WTC11 (cell line): Measurements from ENCODE around the gene SGF29. TPM values are rescaled to one million over a fixed set of nuclear protein-coding genes. Genes with fewer than 3 reads are reported as not detected.

ENCODE experiments used
- ATAC-seq: fragments of 200-7000 bp; cut with Tn5 transposase; 2 replicates; pipeline ENCODE4 v1.10.0; 2021; ENCODE audit warnings: mild to moderate bottlenecking, moderate library complexity
- CTCF ChIA-PET: fragments of 300-600 bp; sonication (Branson Sonifier 250); formaldehyde crosslinking; loops from one replicate; lab custom pipeline; 2021; ENCODE audit warnings: antibody characterized with exemption; lab: Charles Lee
- POLR2A ChIA-PET: fragments of 350-600 bp; sonication (Branson Sonifier 250); formaldehyde crosslinking; loops from one replicate; lab custom pipeline; 2021; ENCODE audit warnings: antibody characterized with exemption; lab: Charles Lee
- DNase-seq: peaks from one replicate; pipeline ENCODE4 v3.0.0; 2021; ENCODE audit warnings: low spot score
- H3K27ac Mint-ChIP-seq: 2 replicates; pipeline ENCODE4 v1.8.0; 2021; ENCODE audit warnings: mixed read lengths
- H3K27me3 Mint-ChIP-seq: 2 replicates; pipeline ENCODE4 v1.8.0; 2021; ENCODE audit warnings: low read depth, mild to moderate bottlenecking, moderate library complexity, mixed read lengths
- H3K36me3 Mint-ChIP-seq: 2 replicates; pipeline ENCODE4 v1.8.0; 2021; ENCODE audit warnings: mixed read lengths
- H3K4me1 Mint-ChIP-seq: 2 replicates; pipeline ENCODE4 v1.8.0; 2022; ENCODE audit warnings: mixed read lengths
- H3K4me3 Mint-ChIP-seq: 2 replicates; pipeline ENCODE4 v1.8.0; 2021; ENCODE audit warnings: mild to moderate bottlenecking, moderate library complexity, mixed read lengths
- H3K9me3 Mint-ChIP-seq: 2 replicates; pipeline ENCODE4 v1.8.0; 2021; ENCODE audit warnings: mixed read lengths
- CBFB ChIP-seq: sonication (generic); formaldehyde crosslinking; IDR thresholded peaks from 2 replicates; pipeline ENCODE4 v1.8.1; 2022; ENCODE audit warnings: mild to moderate bottlenecking, low read depth, missing genetic modification reagents
- CREB1 ChIP-seq: sonication (generic); formaldehyde crosslinking; IDR thresholded peaks from 2 replicates; pipeline ENCODE4 v1.8.0; 2023; ENCODE audit warnings: mild to moderate bottlenecking, missing genetic modification reagents
- CTCF ChIP-seq: fragments of 200-600 bp; IDR thresholded peaks from 2 replicates; pipeline ENCODE4 v1.8.0; 2022; ENCODE audit warnings: antibody characterized with exemption
- E2F5 ChIP-seq: sonication (generic); formaldehyde crosslinking; IDR thresholded peaks from 2 replicates; pipeline ENCODE4 v1.8.1; 2022; ENCODE audit warnings: mild to moderate bottlenecking, moderate library complexity, missing genetic modification reagents
- EMX1 ChIP-seq: fragments of 250-450 bp; sonication (Bioruptor Pico); IDR thresholded peaks from 2 replicates; pipeline ENCODE4 v1.8.0; 2021; ENCODE audit warnings: mild to moderate bottlenecking
- IRF1 ChIP-seq: sonication (generic); formaldehyde crosslinking; IDR thresholded peaks from 2 replicates; pipeline ENCODE4 v1.8.0; 2023; ENCODE audit warnings: missing genetic modification reagents
- MLX ChIP-seq: sonication (generic); formaldehyde crosslinking; IDR thresholded peaks from 2 replicates; pipeline ENCODE4 v1.8.1; 2023; ENCODE audit warnings: mild to moderate bottlenecking, missing genetic modification reagents, moderate library complexity
- MXD4 ChIP-seq: fragments of 250-450 bp; sonication (Bioruptor Pico); IDR thresholded peaks from 2 replicates; pipeline ENCODE4 v1.8.0; 2021; ENCODE audit warnings: mild to moderate bottlenecking, moderate library complexity, borderline replicate concordance
- MYBL2 ChIP-seq: sonication (generic); formaldehyde crosslinking; IDR thresholded peaks from 2 replicates; pipeline ENCODE4 v1.8.1; 2023; ENCODE audit warnings: mild to moderate bottlenecking, moderate library complexity, missing genetic modification reagents
- NFATC4 ChIP-seq: fragments of 250-450 bp; sonication (Bioruptor Pico); IDR thresholded peaks from 2 replicates; pipeline ENCODE4 v1.9.0; 2021; ENCODE audit warnings: mild to moderate bottlenecking
- SMAD3 ChIP-seq: sonication (generic); formaldehyde crosslinking; IDR thresholded peaks from 2 replicates; pipeline ENCODE4 v1.8.0; 2022; ENCODE audit warnings: missing genetic modification reagents, mild to moderate bottlenecking, borderline replicate concordance
- STAT6 ChIP-seq: sonication (generic); formaldehyde crosslinking; conservative IDR thresholded peaks from 2 replicates; pipeline ENCODE4 v1.8.1; 2023; ENCODE audit warnings: mild to moderate bottlenecking, low read depth, missing genetic modification reagents, moderate library complexity
- USF1 ChIP-seq: sonication (generic); formaldehyde crosslinking; IDR thresholded peaks from 2 replicates; pipeline ENCODE4 v1.8.0; 2022; ENCODE audit warnings: mild to moderate bottlenecking, missing genetic modification reagents
- ZNF219 ChIP-seq: sonication (generic); formaldehyde crosslinking; IDR thresholded peaks from 2 replicates; pipeline ENCODE4 v1.8.0; 2023; ENCODE audit warnings: missing genetic modification reagents, mild to moderate bottlenecking, borderline replicate concordance
- ZNF512 ChIP-seq: sonication (generic); formaldehyde crosslinking; IDR thresholded peaks from 2 replicates; pipeline ENCODE4 v1.8.1; 2022; ENCODE audit warnings: missing genetic modification reagents, borderline replicate concordance
- ZNF532 ChIP-seq: fragments of 250-450 bp; sonication (Bioruptor Pico); IDR thresholded peaks from 2 replicates; pipeline ENCODE4 v1.9.0; 2021; ENCODE audit warnings: mild to moderate bottlenecking, borderline replicate concordance
- total RNA-seq: library from RNA; stranded (reverse); gene quantifications from 3 replicates; pipeline ENCODE4 v1.2.3, GENCODE V29; 2021

Gene SGF29
- total RNA-seq, 1 experiment from 2014 or later = 15.0 TPM

- TF ChIP-seq STAT6 (CRISPR knock-in tag) = no peak
Measured at GRCh38 chr16:28567292-28567691, 13.6 kb downstream of the SGF29 start (continued).

GRCh38 chr16:28569021-28569420, 15.3 kb downstream of the SGF29 start:
- no peak overlapping the region for H3K4me3 Mint-ChIP-seq
- peaks cover 17% of the 10 kb centered on the region for H3K36me3 Mint-ChIP-seq
- no peak for DNase-seq
- ATAC-seq = no peak
- peaks cover 16% of the 10 kb centered on the region for H3K9me3 Mint-ChIP-seq
- no peak overlapping the region for H3K27ac Mint-ChIP-seq
- CTCF ChIA-PET = no interaction called here
- TF ChIP-seq CBFB (CRISPR knock-in tag) (no peak), USF1 (CRISPR knock-in tag) (no peak)
- TF ChIP-seq, all 79 proteins: peak for 0
- Mint-ChIP-seq H3K4me1 (peaks cover 18% of the 10 kb centered on the region), H3K27me3 (no peaks in the 10 kb centered on the region)
- POLR2A ChIA-PET = no interaction called here

GRCh38 chr16:28569968-28570752, 16.4 kb downstream of the SGF29 start:
- no peak for TF ChIP-seq CTCF
- no peak for TF ChIP-seq IRF1
- TF ChIP-seq MLX (CRISPR knock-in tag) = no peak
- no peak for TF ChIP-seq MYBL2 (CRISPR knock-in tag)
- no peak for TF ChIP-seq SMAD3 (CRISPR knock-in tag)
- TF ChIP-seq ZNF512 = no peak
- no peak for TF ChIP-seq CREB1 (CRISPR knock-in tag)
- TF ChIP-seq EMX1 (CRISPR knock-in tag) = no peak
- no peak for TF ChIP-seq ZNF532 (CRISPR knock-in tag)
- TF ChIP-seq NFATC4 (CRISPR knock-in tag) = no peak
- TF ChIP-seq ZNF219 (CRISPR knock-in tag) = no peak
- no peak for TF ChIP-seq MXD4 (CRISPR knock-in tag)
- no peak for TF ChIP-seq E2F5 (CRISPR knock-in tag)
- ATAC-seq (no peak), DNase-seq (no peak)
- peaks cover 17% of the 10 kb centered on the region for H3K36me3 Mint-ChIP-seq
- H3K27me3 Mint-ChIP-seq = no peaks in the 10 kb centered on the region
- H3K4me1 Mint-ChIP-seq = peaks cover 27% of the 10 kb centered on the region
- peaks cover 16% of the 10 kb centered on the region for H3K9me3 Mint-ChIP-seq
- H3K4me3 Mint-ChIP-seq = no peak overlapping the region
- CTCF ChIA-PET = no interaction called here
- POLR2A ChIA-PET = no interaction called here
- no peak overlapping the region for H3K27ac Mint-ChIP-seq
